GM18951 (cell line): ENCODE data around the gene SH2D1B.

ENCODE experiments used
- POLR2A ChIP-seq: IDR thresholded peaks from 4 replicates; pipeline ENCODE4 v1.6.1; 2011; ENCODE audit warnings: mild to moderate bottlenecking; ENCODE audit not compliant: insufficient read length, insufficient read depth; ENCODE audit errors: extremely low read depth
- in situ Hi-C: fragments of 300-500 bp; cut with MboI; formaldehyde crosslinking; loops from one replicate; pipeline ENCODE4 v1.12.0; 2022; ENCODE audit warnings: low sequenced_read_pairs, mixed read lengths, inconsistent platforms; ENCODE audit not compliant: unreplicated experiment

Gene SH2D1B

GRCh38 chr1:162381383-162381782, 30.6 kb downstream of the SH2D1B start, which contains the start of gene C1orf226:
TSS of gene C1orf226 (plus strand) at chr1:162381728. CDS start at chr1:162381902, 174 bp downstream.
- no peak for TF ChIP-seq POLR2A
- in situ Hi-C loops, result no loop called here

- TF ChIP-seq POLR2A, result no peak
- in situ Hi-C loops, result no loop called here
Observed at GRCh38 chr1:162380061-162380846, 31.7 kb downstream of the SH2D1B start.

- in situ Hi-C loops, result no loop called here
- TF ChIP-seq POLR2A, result no peak
Observed at GRCh38 chr1:162376691-162377090, 35.2 kb downstream of the SH2D1B start, which contains the start of gene SPATA46. TSS of gene SPATA46 (minus strand) at chr1:162376854. CDS start at chr1:162376790, 64 bp downstream.

GRCh38 chr1:162375463-162375862, 36.5 kb downstream of the SH2D1B start:
- TF ChIP-seq POLR2A, result no peak
- in situ Hi-C loops, result no loop called here

GRCh38 chr1:162374406-162374805, 37.5 kb downstream of the SH2D1B start:
- in situ Hi-C loops, result no loop called here
- TF ChIP-seq POLR2A, result no peak

- no peak for TF ChIP-seq POLR2A
- in situ Hi-C loops, result no loop called here
Observed at GRCh38 chr1:162373541-162374260, 38.2 kb downstream of the SH2D1B start.

GRCh38 chr1:162373072-162373427, 38.9 kb downstream of the SH2D1B start:
- TF ChIP-seq POLR2A, result no peak
- in situ Hi-C loops, result no loop called here

GRCh38 chr1:162372159-162373071, 39.5 kb downstream of the SH2D1B start:
- in situ Hi-C loops, result no loop called here
- no peak for TF ChIP-seq POLR2A

GRCh38 chr1:162371611-162372010, 40.3 kb downstream of the SH2D1B start:
- no peak for TF ChIP-seq POLR2A
- in situ Hi-C loops, result no loop called here

- no peak for TF ChIP-seq POLR2A
- in situ Hi-C loops, result no loop called here
Observed at GRCh38 chr1:162370721-162371120, 41.2 kb downstream of the SH2D1B start.

- no peak for TF ChIP-seq POLR2A
- in situ Hi-C loops, result no loop called here
Observed at GRCh38 chr1:162370161-162370560, 41.8 kb downstream of the SH2D1B start.

- in situ Hi-C loops, result no loop called here
- TF ChIP-seq POLR2A, result no peak
Observed at GRCh38 chr1:162369571-162369970, 42.4 kb downstream of the SH2D1B start.

- in situ Hi-C loops, result no loop called here
- no peak for TF ChIP-seq POLR2A
Observed at GRCh38 chr1:162368451-162368850, 43.5 kb downstream of the SH2D1B start.
